Measurements from ENCODE around the gene PSMA7. TPM values are rescaled to one million over a fixed set of nuclear protein-coding genes. Genes with fewer than 3 reads are reported as not detected.

Gene PSMA7
- total RNA-seq, 2 experiments from 2014 or later: 333 to 352 TPM

Other genes starting within 250 kb of the PSMA7 start
- gene TAF4, start 77.5 kb downstream of the PSMA7 start, total RNA-seq: 10 to 100 TPM; 24.0 to 24.1 TPM
- 10 to 100 TPM; 42.4 to 42.8 TPM for gene LSM14B, start 20.9 kb downstream of the PSMA7 start, total RNA-seq
- gene SS18L1, start 375 bp upstream of the PSMA7 start, total RNA-seq: 10 to 100 TPM; 15.9 to 17.9 TPM
- 10 to 100 TPM; 31.7 to 34.4 TPM for gene MTG2, start 39.6 kb upstream of the PSMA7 start, total RNA-seq
- gene HRH3, start 76.9 kb upstream of the PSMA7 start, total RNA-seq: not detected
- 10 to 100 TPM; 24.1 to 26.4 TPM for gene OSBPL2, start 95.1 kb upstream of the PSMA7 start, total RNA-seq
- 100 to 1,000 TPM in 1 of 2 experiments, 10 to 100 TPM in 1; 97.7 to 103 TPM for gene ADRM1, start 159.6 kb upstream of the PSMA7 start, total RNA-seq
- under 1 TPM; 0.40 to 0.63 TPM for gene LAMA5, start 223.9 kb upstream of the PSMA7 start, total RNA-seq
- gene RPS21, start 243.7 kb upstream of the PSMA7 start, total RNA-seq: 1,000 to 10,000 TPM; 1,875 to 1,999 TPM

All from activated CD8-positive, alpha-beta T cell treated with anti-CD3 and anti-CD28 coated beads, Interleukin-2, amount 10 ng/mL, durations not matched to agents 7 days and 5 days (primary cell).